ENCODE data around the gene ARHGAP21. TPM values are rescaled to one million over a fixed set of nuclear protein-coding genes. Genes with fewer than 3 reads are reported as not detected.

Gene ARHGAP21
- total RNA-seq, 1 experiment from 2014 or later = 59.4 TPM

- Histone ChIP-seq H3K79me2 (ENCODE audit: insufficient read depth, low read length) (no peaks in the 10 kb centered on the region), H3K9me3 (ENCODE audit: control insufficient read depth, low read depth, low read length) (no peaks in the 10 kb centered on the region), H4K5ac (ENCODE audit: insufficient read length, low read depth, low read length) (no peak overlapping the region), H2BK5ac (ENCODE audit: insufficient read length, low read length) (no peak overlapping the region), H3K14ac (ENCODE audit: insufficient read depth, low read length) (no peak overlapping the region), H3K23ac (ENCODE audit: insufficient read length, low read depth, low read length) (no peak overlapping the region), H3T11ph (ENCODE audit: low read length) (no peak overlapping the region), H3K27ac (ENCODE audit: insufficient read length, low read depth, low read length) (no peak overlapping the region), H3K56ac (ENCODE audit: insufficient read length, low read depth, low read length) (no peak overlapping the region), H4K8ac (replicated peaks; ENCODE audit: insufficient read length, low read depth, low read length) (no peak overlapping the region), H3K4me1 (ENCODE audit: insufficient read depth, low read length) (no peaks in the 10 kb centered on the region), H3K18ac (ENCODE audit: insufficient read length, low read depth, low read length) (no peak overlapping the region), H2BK12ac (ENCODE audit: insufficient read length, low read depth, low read length) (no peak overlapping the region), H2AK5ac (ENCODE audit: insufficient read length, low read length) (no peak overlapping the region), H3K79me1 (ENCODE audit: insufficient read depth, low read depth, low read length, poor library complexity, severe bottlenecking) (peaks cover 3% of the 10 kb centered on the region), H3K23me2 (ENCODE audit: insufficient read length, low read depth, low read length, poor library complexity, severe bottlenecking) (no peaks in the 10 kb centered on the region), H2AFZ (ENCODE audit: low read length) (no peak overlapping the region), H2BK15ac (ENCODE audit: low read depth, low read length) (no peak overlapping the region), H3K27me3 (ENCODE audit: insufficient read depth, low read length) (no peaks in the 10 kb centered on the region), H2BK20ac (ENCODE audit: low read depth, low read length, poor library complexity, severe bottlenecking) (no peak overlapping the region), H4K91ac (ENCODE audit: insufficient read length, low read depth, low read length) (no peak overlapping the region), H3K4ac (ENCODE audit: low read depth, low read length) (no peak overlapping the region), H2BK120ac (ENCODE audit: low read depth, low read length, poor library complexity, severe bottlenecking) (no peak overlapping the region), H4K20me1 (ENCODE audit: control insufficient read depth, insufficient read depth, insufficient read length) (no peaks in the 10 kb centered on the region), H3K4me2 (ENCODE audit: insufficient read depth, insufficient read length, low read length) (no peak overlapping the region), H3K9ac (ENCODE audit: extremely low read depth, insufficient read length, low read length) (no peak overlapping the region)
- no peak for TF ChIP-seq CTCF (conservative IDR thresholded peaks at IDR 0.05)
- no peak for DNase-seq
- WGBS (ENCODE audit: extremely low coverage, insufficient read length, low lambda C conversion rate) = no CpG with 5 or more reads among the region's 3 CpGs
- Mint-ChIP-seq H3K4me3 (no peak overlapping the region), H3K27ac (peak overlapping the region in 1 of 3 experiments; percentile 52; a peak in 2 of 7 replicates), H3K4me1 (peaks cover 11 to 12% of the 10 kb centered on the region in 2 experiments), H3K9me3 (peaks cover 6 to 14% of the 10 kb centered on the region in 2 experiments; a peak in 2 of 5 replicates), H3K27me3 (ENCODE audit: low read depth) (no peaks in the 10 kb centered on the region), H3K36me3 (ENCODE audit: insufficient read depth in 1 of 3, low read depth in 3 of 3) (peaks cover 12 to 19% (median 13%) of the 10 kb centered on the region in 3 experiments; a peak in 5 of 7 replicates)
These were observed 42.8 kb downstream of the ARHGAP21 start for GRCh38 chr10:24680647-24681524.

Measured in H9 (cell line).